Measurements from ENCODE around the gene METAP1.

GRCh38 chr4:99062120-99062519 is 66.6 kb downstream of the METAP1 start:
- TF ChIP-seq, protein P1, sequence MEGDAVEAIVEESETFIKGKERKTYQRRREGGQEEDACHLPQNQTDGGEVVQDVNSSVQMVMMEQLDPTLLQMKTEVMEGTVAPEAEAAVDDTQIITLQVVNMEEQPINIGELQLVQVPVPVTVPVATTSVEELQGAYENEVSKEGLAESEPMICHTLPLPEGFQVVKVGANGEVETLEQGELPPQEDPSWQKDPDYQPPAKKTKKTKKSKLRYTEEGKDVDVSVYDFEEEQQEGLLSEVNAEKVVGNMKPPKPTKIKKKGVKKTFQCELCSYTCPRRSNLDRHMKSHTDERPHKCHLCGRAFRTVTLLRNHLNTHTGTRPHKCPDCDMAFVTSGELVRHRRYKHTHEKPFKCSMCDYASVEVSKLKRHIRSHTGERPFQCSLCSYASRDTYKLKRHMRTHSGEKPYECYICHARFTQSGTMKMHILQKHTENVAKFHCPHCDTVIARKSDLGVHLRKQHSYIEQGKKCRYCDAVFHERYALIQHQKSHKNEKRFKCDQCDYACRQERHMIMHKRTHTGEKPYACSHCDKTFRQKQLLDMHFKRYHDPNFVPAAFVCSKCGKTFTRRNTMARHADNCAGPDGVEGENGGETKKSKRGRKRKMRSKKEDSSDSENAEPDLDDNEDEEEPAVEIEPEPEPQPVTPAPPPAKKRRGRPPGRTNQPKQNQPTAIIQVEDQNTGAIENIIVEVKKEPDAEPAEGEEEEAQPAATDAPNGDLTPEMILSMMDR (IDR thresholded peaks at IDR 0.05; ENCODE audit: control extremely low read depth in 1 of 3, insufficient read depth in 1 of 3, low read depth in 1 of 3, low read length in 3 of 3), result no peak
- no peak for TF ChIP-seq SRF (IDR thresholded peaks at IDR 0.05; ENCODE audit: low read depth, low read length)
- TF ChIP-seq, protein P2, sequence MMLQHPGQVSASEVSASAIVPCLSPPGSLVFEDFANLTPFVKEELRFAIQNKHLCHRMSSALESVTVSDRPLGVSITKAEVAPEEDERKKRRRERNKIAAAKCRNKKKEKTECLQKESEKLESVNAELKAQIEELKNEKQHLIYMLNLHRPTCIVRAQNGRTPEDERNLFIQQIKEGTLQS (IDR thresholded peaks at IDR 0.05; ENCODE audit: insufficient read depth, low read depth, low read length), result no peak
